GM20000 (cell line): ENCODE data around the gene MBTD1.

Experiments
- DNase-seq: peaks from one replicate; pipeline ENCODE4 v3.0.0; 2012; ENCODE audit warnings: low spot score
- CTCF ChIP-seq: IDR thresholded peaks from 2 replicates; pipeline ENCODE4 v1.5.1; 2012; ENCODE audit warnings: mild to moderate bottlenecking, control low read depth; ENCODE audit errors: extremely low read depth, missing control alignments

MBTD1 gene

GRCh38 chr17:51144266-51145022, 115.4 kb downstream of the MBTD1 start:
- no peak for TF ChIP-seq CTCF
- DNase-seq = no peak

GRCh38 chr17:51142597-51142996, 117.3 kb downstream of the MBTD1 start:
- TF ChIP-seq CTCF = no peak
- DNase-seq = no peak

- TF ChIP-seq CTCF = no peak
- DNase-seq = no peak
These were observed 123.9 kb downstream of the MBTD1 start for GRCh38 chr17:51135956-51136355.

GRCh38 chr17:51133365-51133764, 126.5 kb downstream of the MBTD1 start:
- DNase-seq = no peak
- TF ChIP-seq CTCF = no peak

GRCh38 chr17:51132964-51133319, 126.9 kb downstream of the MBTD1 start:
- TF ChIP-seq CTCF = no peak
- peak; percentile 31 for DNase-seq

GRCh38 chr17:51128076-51128475, 131.8 kb downstream of the MBTD1 start:
- TF ChIP-seq CTCF = no peak
- no peak for DNase-seq
